ENCODE data around the gene PLB1. TPM values are rescaled to one million over a fixed set of nuclear protein-coding genes. Genes with fewer than 3 reads are reported as not detected.

The PLB1 gene
- total and polyA plus RNA-seq, 12 donors, result 1.0 to 51.1 (median 8.3) TPM

- Histone ChIP-seq H3K27me3 (no peaks in the 10 kb centered on the region), H3K4me3 (no peak overlapping the region), H3K27ac (no peak overlapping the region), H3K9me3 (replicated peaks in 1 of 3) (no peaks in the 10 kb centered on the region), H3K36me3 (replicated peaks in 1 of 2) (no peaks in the 10 kb centered on the region), H3K4me1 (replicated peaks in 1 of 2) (peaks cover 8 to 15% of the 10 kb centered on the region in 2 donors)
- intact Hi-C loops (cut with DNase I), result no loop called here
- TF ChIP-seq CTCF (IDR thresholded peaks at IDR 0.05), result no peak
- TF ChIP-seq POLR2A (IDR thresholded peaks at IDR 0.05), result no peak
- DNase-seq, result no peak
These were observed 185.7 kb downstream of the PLB1 start for GRCh38 chr2:28681606-28682005.

DNA sequence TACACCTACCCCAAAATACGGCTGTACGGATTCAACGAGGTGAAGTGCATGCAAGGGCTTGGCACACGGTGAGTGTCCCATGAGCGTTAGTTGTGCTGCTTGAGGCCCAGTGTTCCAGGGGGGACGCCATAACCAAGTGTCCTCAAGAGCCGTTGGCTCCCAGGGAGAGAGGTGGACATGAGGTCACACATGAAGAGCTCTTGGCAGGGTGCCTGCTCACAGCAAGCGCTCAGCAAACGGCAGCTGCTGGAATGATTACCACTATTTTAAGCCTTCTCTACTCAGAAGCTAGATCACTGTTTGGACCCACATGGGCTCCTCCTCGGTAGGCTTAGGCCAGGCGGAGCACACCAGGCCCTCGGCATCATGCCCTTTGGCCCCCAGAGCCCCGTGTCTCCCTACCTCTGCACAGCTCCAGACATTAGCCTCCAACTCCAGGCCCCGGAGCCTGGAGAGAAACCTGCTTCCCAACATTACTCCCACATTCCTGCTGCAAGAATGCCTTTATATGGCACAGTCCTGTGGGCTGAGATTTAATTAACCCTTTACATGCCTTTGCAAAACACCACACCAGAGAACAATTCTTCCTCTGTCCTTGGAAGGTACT is 187.3 kb downstream of the PLB1 start:
- 50 to 76% (median 59%) methylated on average over 9 to 14 of the region's 14 CpGs for WGBS, 4 donors
- TF ChIP-seq POLR2A (IDR thresholded peaks at IDR 0.05) (no peak), CTCF (IDR thresholded peaks at IDR 0.05) (no peak)
- H3K27me3 ChIP-seq, result no peaks in the 10 kb centered on the region
- no peaks in the 10 kb centered on the region for H3K36me3 ChIP-seq (replicated peaks in 1 of 2)
- H3K4me3 ChIP-seq, result no peak overlapping the region
- peak; percentile 65 to 93 (median 89) for DNase-seq
- peaks cover 8 to 15% of the 10 kb centered on the region in 2 donors for H3K4me1 ChIP-seq (replicated peaks in 1 of 2)
- no peaks in the 10 kb centered on the region for H3K9me3 ChIP-seq (replicated peaks in 1 of 3)
- intact Hi-C loops (cut with DNase I), result no loop called here
- H3K27ac ChIP-seq, result peak overlapping the region in 1 of 5 donors; percentile 47

GRCh38 chr2:28684142-28684858 is 188.4 kb downstream of the PLB1 start:
- no peaks in the 10 kb centered on the region for H3K27me3 ChIP-seq
- peaks cover 8 to 11% of the 10 kb centered on the region in 2 donors for H3K4me1 ChIP-seq (replicated peaks in 1 of 2)
- TF ChIP-seq POLR2A (IDR thresholded peaks at IDR 0.05), result no peak
- no peak for TF ChIP-seq CTCF (IDR thresholded peaks at IDR 0.05)
- intact Hi-C loops (cut with DNase I), result no loop called here
- peak overlapping the region in 1 of 5 donors; percentile 4 for H3K27ac ChIP-seq
- H3K9me3 ChIP-seq (replicated peaks in 1 of 3), result no peaks in the 10 kb centered on the region
- 62 to 80% (median 74%) methylated on average over 13 of the region's 13 CpGs for WGBS, 4 donors
- peak in 4 of 7 donors; percentile 36 to 65 (median 50) for DNase-seq
- no peak overlapping the region for H3K4me3 ChIP-seq
- H3K36me3 ChIP-seq (replicated peaks in 1 of 2), result no peaks in the 10 kb centered on the region

DNA sequence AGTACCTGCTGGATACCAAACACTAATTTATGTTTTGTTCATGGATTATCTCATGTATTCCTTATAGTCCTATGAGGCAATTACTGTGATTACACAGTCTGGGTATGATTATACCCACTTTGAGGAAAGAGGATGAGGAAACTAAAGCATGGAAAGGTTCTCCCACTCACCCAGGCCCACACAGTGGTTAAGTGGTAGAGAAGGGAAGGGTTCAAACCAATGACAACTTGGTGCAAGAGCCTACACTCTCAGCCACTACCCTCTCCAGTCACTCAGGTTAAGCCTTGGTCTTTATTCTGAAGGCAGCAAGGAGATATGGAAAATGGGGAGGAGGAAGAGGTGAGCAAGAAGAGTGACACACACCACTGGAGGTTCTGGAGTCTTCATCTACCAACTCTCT is 191.3 kb downstream of the PLB1 start:
- intact Hi-C loops (cut with DNase I), result no loop called here

More for the DNA sequence above, 191.3 kb downstream of the PLB1 start:
- peaks cover 11 to 13% of the 10 kb centered on the region in 2 donors for H3K4me1 ChIP-seq (replicated peaks in 1 of 2)
- no peak for TF ChIP-seq POLR2A (IDR thresholded peaks at IDR 0.05)
- no peak for TF ChIP-seq CTCF (IDR thresholded peaks at IDR 0.05)
- no peak for DNase-seq
- no peaks in the 10 kb centered on the region for H3K27me3 ChIP-seq
- no peaks in the 10 kb centered on the region for H3K36me3 ChIP-seq (replicated peaks in 1 of 2)
- H3K27ac ChIP-seq, result no peak overlapping the region
- no peaks in the 10 kb centered on the region for H3K9me3 ChIP-seq (replicated peaks in 1 of 3)
- no peak overlapping the region for H3K4me3 ChIP-seq

All from adrenal gland (tissue), 12 donors.